ENCODE results near the gene PLEKHM2. TPM values are rescaled to one million over a fixed set of nuclear protein-coding genes. Genes with fewer than 3 reads are reported as not detected.
"Not testable (repeated sequence)": the region's sequence is repeated elsewhere in the genome, so short reads cannot be mapped to it uniquely, and the experiment has no call there.

The PLEKHM2 gene
- total and polyA plus RNA-seq, 5 donors from 2014 or later: 3.2 to 71.8 (median 4.2) TPM

GRCh38 chr1:15650433-15650832 lies 33.7 kb upstream of the PLEKHM2 start:
- Mint-ChIP-seq H3K4me1 (peaks cover 2 to 10% (median 6%) of the 10 kb centered on the region in 4 donors), H3K36me3 (peaks cover 35% of the 10 kb centered on the region), H3K27me3 (no peaks in the 10 kb centered on the region), H3K4me3 (no peak overlapping the region), H3K9me3 (peaks cover 0 to 1% (median 0%) of the 10 kb centered on the region in 7 donors), H3K27ac (no peak overlapping the region)
- Histone ChIP-seq H3K4me1 (ENCODE audit: control insufficient read depth, insufficient read depth, low read length, poor library complexity, severe bottlenecking) (no peaks in the 10 kb centered on the region), H3K9me3 (ENCODE audit: control insufficient read depth in 2 of 2, low read length in 2 of 2) (no peaks in the 10 kb centered on the region), H3K27me3 (ENCODE audit: control insufficient read depth, insufficient read depth, low read length) (no peaks in the 10 kb centered on the region), H3K4me3 (ENCODE audit: low read depth, low read length) (no peak overlapping the region), H3K27ac (ENCODE audit: insufficient read depth, low read length, poor library complexity, severe bottlenecking) (no peak overlapping the region), H3K36me3 (ENCODE audit: control insufficient read depth, insufficient read depth, low read length) (peaks cover 68% of the 10 kb centered on the region)
- ATAC-seq (ENCODE audit: low read depth in 2 of 2) (no peak), DNase-seq (no peak)

- not testable (repeated sequence) for H3K27ac ChIP-seq (ENCODE audit: insufficient read depth, low read length, poor library complexity, severe bottlenecking); H3K4me3 ChIP-seq (ENCODE audit: low read depth, low read length); H3K9me3 Mint-ChIP-seq; H3K27me3 Mint-ChIP-seq; H3K4me1 Mint-ChIP-seq; H3K4me3 Mint-ChIP-seq; ATAC-seq (ENCODE audit: low read depth in 2 of 2); H3K9me3 ChIP-seq (ENCODE audit: control insufficient read depth in 2 of 2, low read length in 2 of 2); DNase-seq; H3K4me1 ChIP-seq (ENCODE audit: control insufficient read depth, insufficient read depth, low read length, poor library complexity, severe bottlenecking); H3K27ac Mint-ChIP-seq; H3K27me3 ChIP-seq (ENCODE audit: control insufficient read depth, insufficient read depth, low read length)
- peaks cover 46% of the 10 kb centered on the region for H3K36me3 Mint-ChIP-seq
- H3K36me3 ChIP-seq (ENCODE audit: control insufficient read depth, insufficient read depth, low read length): peaks cover 71% of the 10 kb centered on the region
These were observed 32.0 kb upstream of the PLEKHM2 start for GRCh38 chr1:15652130-15652529.

GRCh38 chr1:15654091-15654690 lies 29.9 kb upstream of the PLEKHM2 start:
- ATAC-seq (ENCODE audit: low read depth in 2 of 2) (no peak), DNase-seq (no peak)
- H3K27me3 ChIP-seq (ENCODE audit: control insufficient read depth, insufficient read depth, low read length): no peaks in the 10 kb centered on the region
- no peak overlapping the region for H3K4me3 ChIP-seq (ENCODE audit: low read depth, low read length)
- peaks cover 71% of the 10 kb centered on the region for H3K36me3 ChIP-seq (ENCODE audit: control insufficient read depth, insufficient read depth, low read length)
- Mint-ChIP-seq H3K4me3 (no peak overlapping the region), H3K27me3 (no peaks in the 10 kb centered on the region), H3K4me1 (peaks cover 0 to 4% (median 2%) of the 10 kb centered on the region in 4 donors), H3K27ac (peak overlapping the region in 1 of 3 donors; percentile 48), H3K36me3 (peaks cover 42% of the 10 kb centered on the region), H3K9me3 (no peaks in the 10 kb centered on the region)
- H3K9me3 ChIP-seq (ENCODE audit: control insufficient read depth in 2 of 2, low read length in 2 of 2): no peaks in the 10 kb centered on the region
- no peak overlapping the region for H3K27ac ChIP-seq (ENCODE audit: insufficient read depth, low read length, poor library complexity, severe bottlenecking)
- H3K4me1 ChIP-seq (ENCODE audit: control insufficient read depth, insufficient read depth, low read length, poor library complexity, severe bottlenecking): no peaks in the 10 kb centered on the region

- Histone ChIP-seq H3K4me1 (ENCODE audit: control insufficient read depth, insufficient read depth, low read length, poor library complexity, severe bottlenecking) (no peaks in the 10 kb centered on the region), H3K36me3 (ENCODE audit: control insufficient read depth, insufficient read depth, low read length) (peaks cover 79% of the 10 kb centered on the region), H3K4me3 (ENCODE audit: low read depth, low read length) (no peak overlapping the region), H3K9me3 (ENCODE audit: control insufficient read depth in 2 of 2, low read length in 2 of 2) (no peaks in the 10 kb centered on the region), H3K27ac (ENCODE audit: insufficient read depth, low read length, poor library complexity, severe bottlenecking) (no peak overlapping the region), H3K27me3 (ENCODE audit: control insufficient read depth, insufficient read depth, low read length) (no peaks in the 10 kb centered on the region)
- Mint-ChIP-seq H3K27ac (peak overlapping the region in 1 of 3 donors; percentile 65), H3K4me3 (no peak overlapping the region), H3K9me3 (no peaks in the 10 kb centered on the region), H3K4me1 (peaks cover 0 to 5% (median 0%) of the 10 kb centered on the region in 4 donors), H3K36me3 (peaks cover 50% of the 10 kb centered on the region), H3K27me3 (no peaks in the 10 kb centered on the region)
- DNase-seq: no peak
- no peak for ATAC-seq (ENCODE audit: low read depth in 2 of 2)
These were observed 27.7 kb upstream of the PLEKHM2 start for GRCh38 chr1:15656464-15656863.

GRCh38 chr1:15657021-15657420 lies 27.1 kb upstream of the PLEKHM2 start:
- Histone ChIP-seq H3K36me3 (ENCODE audit: control insufficient read depth, insufficient read depth, low read length) (peaks cover 77% of the 10 kb centered on the region), H3K27ac (ENCODE audit: insufficient read depth, low read length, poor library complexity, severe bottlenecking) (no peak overlapping the region), H3K27me3 (ENCODE audit: control insufficient read depth, insufficient read depth, low read length) (no peaks in the 10 kb centered on the region), H3K4me3 (ENCODE audit: low read depth, low read length) (no peak overlapping the region), H3K4me1 (ENCODE audit: control insufficient read depth, insufficient read depth, low read length, poor library complexity, severe bottlenecking) (no peaks in the 10 kb centered on the region), H3K9me3 (ENCODE audit: control insufficient read depth in 2 of 2, low read length in 2 of 2) (no peaks in the 10 kb centered on the region)
- no peak overlapping the region for H3K4me3 Mint-ChIP-seq
- H3K27ac Mint-ChIP-seq: peak overlapping the region in 1 of 3 donors; percentile 65
- DNase-seq (no peak), ATAC-seq (ENCODE audit: low read depth in 2 of 2) (no peak)
- no peaks in the 10 kb centered on the region for H3K9me3 Mint-ChIP-seq
- H3K36me3 Mint-ChIP-seq: peaks cover 49% of the 10 kb centered on the region
- H3K27me3 Mint-ChIP-seq: no peaks in the 10 kb centered on the region
- H3K4me1 Mint-ChIP-seq: peaks cover 0 to 5% (median 0%) of the 10 kb centered on the region in 4 donors

- no peaks in the 10 kb centered on the region for H3K27me3 Mint-ChIP-seq
- H3K4me3 Mint-ChIP-seq: no peak overlapping the region
- H3K27ac Mint-ChIP-seq: peak overlapping the region in 1 of 3 donors; percentile 60
- H3K4me1 Mint-ChIP-seq: peaks cover 0 to 7% (median 0%) of the 10 kb centered on the region in 4 donors
- ATAC-seq (ENCODE audit: low read depth in 2 of 2) (no peak), DNase-seq (no peak)
- no peaks in the 10 kb centered on the region for H3K4me1 ChIP-seq (ENCODE audit: control insufficient read depth, insufficient read depth, low read length, poor library complexity, severe bottlenecking)
- peaks cover 41% of the 10 kb centered on the region for H3K36me3 Mint-ChIP-seq
- H3K27me3 ChIP-seq (ENCODE audit: control insufficient read depth, insufficient read depth, low read length): no peaks in the 10 kb centered on the region
- H3K36me3 ChIP-seq (ENCODE audit: control insufficient read depth, insufficient read depth, low read length): peaks cover 61% of the 10 kb centered on the region
- H3K9me3 ChIP-seq (ENCODE audit: control insufficient read depth in 2 of 2, low read length in 2 of 2): no peaks in the 10 kb centered on the region
- H3K27ac ChIP-seq (ENCODE audit: insufficient read depth, low read length, poor library complexity, severe bottlenecking): no peak overlapping the region
- H3K9me3 Mint-ChIP-seq: no peaks in the 10 kb centered on the region
- no peak overlapping the region for H3K4me3 ChIP-seq (ENCODE audit: low read depth, low read length)
These were observed 24.0 kb upstream of the PLEKHM2 start for GRCh38 chr1:15660151-15660550.

GRCh38 chr1:15662477-15662876 lies 21.6 kb upstream of the PLEKHM2 start:
- Mint-ChIP-seq H3K36me3 (peaks cover 28% of the 10 kb centered on the region), H3K4me1 (peaks cover 0 to 4% (median 2%) of the 10 kb centered on the region in 4 donors), H3K27ac (no peak overlapping the region), H3K4me3 (no peak overlapping the region), H3K9me3 (no peaks in the 10 kb centered on the region), H3K27me3 (no peaks in the 10 kb centered on the region)
- Histone ChIP-seq H3K36me3 (ENCODE audit: control insufficient read depth, insufficient read depth, low read length) (peaks cover 42% of the 10 kb centered on the region), H3K4me1 (ENCODE audit: control insufficient read depth, insufficient read depth, low read length, poor library complexity, severe bottlenecking) (no peaks in the 10 kb centered on the region), H3K9me3 (ENCODE audit: control insufficient read depth in 2 of 2, low read length in 2 of 2) (no peaks in the 10 kb centered on the region), H3K27me3 (ENCODE audit: control insufficient read depth, insufficient read depth, low read length) (no peaks in the 10 kb centered on the region), H3K4me3 (ENCODE audit: low read depth, low read length) (no peak overlapping the region), H3K27ac (ENCODE audit: insufficient read depth, low read length, poor library complexity, severe bottlenecking) (no peak overlapping the region)
- ATAC-seq (ENCODE audit: low read depth in 2 of 2) (no peak), DNase-seq (no peak)

GRCh38 chr1:15663925-15664324 lies 20.2 kb upstream of the PLEKHM2 start:
- Histone ChIP-seq H3K27ac (ENCODE audit: insufficient read depth, low read length, poor library complexity, severe bottlenecking) (no peak overlapping the region), H3K27me3 (ENCODE audit: control insufficient read depth, insufficient read depth, low read length) (no peaks in the 10 kb centered on the region), H3K9me3 (ENCODE audit: control insufficient read depth in 2 of 2, low read length in 2 of 2) (no peaks in the 10 kb centered on the region), H3K4me1 (ENCODE audit: control insufficient read depth, insufficient read depth, low read length, poor library complexity, severe bottlenecking) (no peaks in the 10 kb centered on the region), H3K36me3 (ENCODE audit: control insufficient read depth, insufficient read depth, low read length) (peaks cover 33% of the 10 kb centered on the region), H3K4me3 (ENCODE audit: low read depth, low read length) (no peak overlapping the region)
- Mint-ChIP-seq H3K4me3 (no peak overlapping the region), H3K36me3 (peaks cover 28% of the 10 kb centered on the region), H3K4me1 (peaks cover 0 to 10% (median 2%) of the 10 kb centered on the region in 4 donors), H3K9me3 (no peaks in the 10 kb centered on the region), H3K27ac (no peak overlapping the region), H3K27me3 (no peaks in the 10 kb centered on the region)
- ATAC-seq (ENCODE audit: low read depth in 2 of 2): no peak
- no peak for DNase-seq

Data from CD4-positive, CD25-positive, alpha-beta regulatory T cell (primary cell).